Thoracic aorta (tissue), 2 donors: ENCODE results near the gene MYO5A. TPM values are rescaled to one million over a fixed set of nuclear protein-coding genes. Genes with fewer than 3 reads are reported as not detected.

Source experiments
- ATAC-seq: fragments of 150-250 bp; one replicate; pipeline ENCODE4 v1.8.0; 2017; ENCODE audit warnings: low read depth; ENCODE audit not compliant: insufficient number of reproducible peaks, low FRiP score
- DNase-seq: peaks from one replicate; pipeline ENCODE4 v3.0.0-alpha.2; 2020; ENCODE audit warnings: low spot score
- H3K27ac ChIP-seq, 2 donors: fragments of 200-600 bp; sonication (generic); 1 replicate in 1 of 2; 2 replicates in 1 of 2; pipeline ENCODE4 v1.5.1; 2016; ENCODE audit warnings: mild to moderate bottlenecking in 2 of 2, moderate library complexity in 2 of 2
- H3K27me3 ChIP-seq: fragments of 200-600 bp; sonication (generic); replicated peaks from 2 replicates; pipeline ENCODE4 v1.6.0; 2016; ENCODE audit warnings: mild to moderate bottlenecking; ENCODE audit not compliant: insufficient read depth
- H3K36me3 ChIP-seq: fragments of 200-600 bp; sonication (generic); one replicate; pipeline ENCODE4 v1.5.1; 2016
- H3K4me1 ChIP-seq, 2 donors: fragments of 200-600 bp; sonication (generic); 1 replicate in 1 of 2; 2 replicates in 1 of 2; pipeline versions ENCODE4 v1.5.1 to v1.6.0; 2016; ENCODE audit warnings: low read depth in 2 of 2, mild to moderate bottlenecking in 1 of 2; ENCODE audit not compliant: control insufficient read depth in 1 of 2
- H3K4me3 ChIP-seq: fragments of 200-600 bp; sonication (generic); 2 replicates; pipeline ENCODE4 v1.5.1; 2016; ENCODE audit warnings: mild to moderate bottlenecking
- H3K9me3 ChIP-seq: fragments of 200-600 bp; sonication (generic); 2 replicates; pipeline ENCODE4 v1.5.1; 2016
- CTCF ChIP-seq: fragments of 200-600 bp; sonication (generic); IDR thresholded peaks from one replicate; pipeline ENCODE4 v1.5.1; 2019; ENCODE audit warnings: antibody characterized with exemption
- total RNA-seq, 2 donors: library from RNA; depleted of rRNA; stranded (reverse); fragments of >200 nt; gene quantifications; one replicate each; pipeline versions ENCODE4 v1.1.0 to v1.2.3, GENCODE V29; 2016

The MYO5A gene
- total RNA-seq, 2 donors from 2014 or later = 37.6 to 58.8 TPM

- no peak for TF ChIP-seq CTCF
- Histone ChIP-seq H3K36me3 (peaks cover 12% of the 10 kb centered on the region), H3K4me3 (no peak overlapping the region), H3K4me1 (no peaks in the 10 kb centered on the region), H3K27ac (no peak overlapping the region), H3K27me3 (no peaks in the 10 kb centered on the region), H3K9me3 (no peaks in the 10 kb centered on the region)
- no peak for DNase-seq
- no peak for ATAC-seq
Observed at GRCh38 chr15:52368402-52368801, 160.3 kb downstream of the MYO5A start.

GRCh38 chr15:52362497-52362896, 166.2 kb downstream of the MYO5A start:
- no peak for DNase-seq
- Histone ChIP-seq H3K4me3 (no peak overlapping the region), H3K36me3 (peaks cover 14% of the 10 kb centered on the region), H3K27me3 (no peaks in the 10 kb centered on the region), H3K4me1 (peaks cover 5 to 18% of the 10 kb centered on the region in 2 donors), H3K9me3 (no peaks in the 10 kb centered on the region), H3K27ac (peak overlapping the region in 1 of 2 donors; percentile 37)
- no peak for TF ChIP-seq CTCF
- no peak for ATAC-seq

- Histone ChIP-seq H3K27me3 (no peaks in the 10 kb centered on the region), H3K4me1 (peaks cover 5 to 18% of the 10 kb centered on the region in 2 donors), H3K9me3 (no peaks in the 10 kb centered on the region), H3K4me3 (no peak overlapping the region), H3K36me3 (peaks cover 10% of the 10 kb centered on the region), H3K27ac (peak overlapping the region in 1 of 2 donors; percentile 37)
- DNase-seq (no peak), ATAC-seq (no peak)
- TF ChIP-seq CTCF = no peak
Observed at GRCh38 chr15:52361975-52362494, 166.6 kb downstream of the MYO5A start.

GRCh38 chr15:52361494-52361893, 167.2 kb downstream of the MYO5A start:
- Histone ChIP-seq H3K27ac (peak overlapping the region in 1 of 2 donors; percentile 37), H3K4me3 (no peak overlapping the region), H3K4me1 (peaks cover 5 to 18% of the 10 kb centered on the region in 2 donors), H3K27me3 (no peaks in the 10 kb centered on the region), H3K36me3 (peaks cover 7% of the 10 kb centered on the region), H3K9me3 (no peaks in the 10 kb centered on the region)
- ATAC-seq = no peak
- DNase-seq = no peak
- TF ChIP-seq CTCF = no peak

GRCh38 chr15:52360229-52361203, 168.2 kb downstream of the MYO5A start:
- DNase-seq (no peak), ATAC-seq (no peak)
- Histone ChIP-seq H3K4me3 (no peak overlapping the region), H3K27me3 (no peaks in the 10 kb centered on the region), H3K9me3 (no peaks in the 10 kb centered on the region), H3K27ac (no peak overlapping the region), H3K36me3 (peaks cover 7% of the 10 kb centered on the region), H3K4me1 (peaks cover 5 to 18% of the 10 kb centered on the region in 2 donors)
- no peak for TF ChIP-seq CTCF
